Posterior vena cava (tissue), 2 donors: ENCODE results near the gene WEE2. TPM values are rescaled to one million over a fixed set of nuclear protein-coding genes. Genes with fewer than 3 reads are reported as not detected.
A peak's percentile ranks its signal among the peaks of the same experiment; 100 is the strongest.

Experiments used
- DNase-seq: peaks from one replicate; pipeline ENCODE4 v3.0.0-alpha.2; 2020; ENCODE audit warnings: low spot score
- intact Hi-C, 2 donors: fragments of 100-400 bp; cut with DNase I; formaldehyde crosslinking; loops; one replicate each; pipeline versions ENCODE4 v1.14.1 to v1.14.2; 2022 to 2023
- total RNA-seq, 2 donors: library from RNA; stranded (reverse); fragmentation: NEBNext Ultra II Directional; extraction: Animal tissue kit (Norgen Biotek cat#: 25700); gene quantifications; one replicate each; pipeline ENCODE4 v1.2.1, GENCODE V29; 2021
- donor health status: DM: yes; HTN: yes; CAD: no.
- donor health status: DM: yes; HTN: yes; CAD: no.

The WEE2 gene
- total RNA-seq, 2 donors from 2014 or later = not detected

DNA sequence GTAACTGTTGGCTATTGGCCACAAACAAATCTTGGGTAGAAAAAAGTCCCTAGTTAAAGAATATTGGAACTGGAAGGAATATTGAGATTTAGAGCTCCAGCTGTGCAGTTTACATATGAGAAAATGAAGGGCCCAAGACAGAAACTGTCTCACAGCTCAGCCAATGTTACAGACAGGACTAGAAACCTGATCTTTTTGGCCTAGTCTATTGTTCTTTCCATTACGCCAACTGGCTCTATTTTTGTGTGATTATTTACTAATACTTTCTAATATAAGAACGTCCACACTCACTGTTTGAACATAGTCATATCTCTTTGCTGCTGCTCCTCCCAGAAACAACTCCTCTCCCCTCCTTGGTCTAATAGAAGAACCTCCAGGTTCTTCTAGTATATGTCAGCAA lies 1.2 kb downstream of the WEE2 start:
- DNase-seq = no peak
- intact Hi-C loops = no loop called here

DNA sequence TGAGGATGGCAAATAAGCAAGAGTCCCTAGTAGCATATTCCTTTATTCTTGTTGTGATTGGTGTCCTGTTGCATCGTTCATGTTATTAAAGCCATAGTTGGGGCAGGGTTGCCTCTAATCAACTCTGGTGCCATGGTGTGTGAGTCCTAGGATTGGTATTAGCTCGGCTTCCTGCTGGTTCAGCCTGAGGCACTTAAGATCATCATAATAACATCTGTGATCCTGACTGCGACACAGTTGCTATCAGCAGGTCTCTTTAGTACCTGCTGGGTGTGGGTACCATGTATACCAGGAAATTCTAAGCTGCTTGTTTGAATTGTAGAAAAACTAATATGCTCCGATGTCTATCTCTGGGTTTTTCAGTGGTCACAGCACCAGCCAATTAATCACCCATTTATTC lies 1.6 kb downstream of the WEE2 start:
- intact Hi-C loops = no loop called here
- no peak for DNase-seq

DNA sequence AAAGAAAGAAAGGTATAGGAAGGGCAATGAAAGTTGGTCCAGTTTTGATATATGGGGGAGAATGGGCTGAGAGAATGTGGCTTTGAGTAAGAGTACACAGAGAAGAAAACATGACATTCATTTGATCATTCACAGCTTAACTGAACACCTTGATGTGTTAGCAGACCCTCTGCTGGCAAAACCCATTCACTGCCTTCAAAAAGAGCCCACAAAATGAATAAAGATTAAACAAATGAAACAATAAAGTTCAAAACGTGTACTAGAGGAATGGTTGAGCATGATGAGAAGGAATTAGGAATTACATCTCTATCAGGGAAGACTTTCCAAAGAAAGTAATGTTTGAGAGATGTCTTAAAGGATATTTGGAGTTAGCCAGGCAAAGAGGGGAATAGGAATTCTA lies 2.1 kb downstream of the WEE2 start:
- no peak for DNase-seq
- intact Hi-C loops = no loop called here

DNA sequence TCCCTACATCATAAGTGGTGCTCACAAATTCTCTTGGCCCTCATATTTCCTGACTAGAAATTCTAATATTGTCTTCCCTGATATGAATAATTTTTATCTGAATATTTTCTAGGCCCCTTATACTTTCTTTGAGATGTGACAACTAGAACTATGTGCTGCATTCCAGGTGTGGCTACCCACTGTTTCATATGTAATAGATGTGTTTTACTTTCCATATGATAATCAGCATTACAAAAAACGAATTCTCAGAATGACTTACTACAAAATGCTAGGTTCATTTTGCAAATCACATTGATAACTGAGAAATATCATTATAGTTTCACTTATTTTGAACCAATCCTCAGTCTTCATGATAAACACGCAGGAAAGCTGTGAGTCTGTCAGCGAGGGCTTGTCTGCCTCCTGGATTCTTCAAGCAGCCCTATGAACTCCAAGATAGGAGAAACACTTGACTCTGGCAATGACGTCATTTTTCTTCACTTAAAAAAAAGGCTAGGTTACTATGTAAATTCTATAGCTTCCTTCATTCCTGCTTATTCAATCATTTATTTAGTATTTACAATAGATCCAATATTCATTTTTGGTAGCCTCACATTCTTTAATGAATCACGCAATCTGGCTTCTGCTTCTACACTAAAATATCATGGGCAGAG lies 4.6 kb downstream of the WEE2 start:
- intact Hi-C loops = no loop called here
- DNase-seq = no peak

DNA sequence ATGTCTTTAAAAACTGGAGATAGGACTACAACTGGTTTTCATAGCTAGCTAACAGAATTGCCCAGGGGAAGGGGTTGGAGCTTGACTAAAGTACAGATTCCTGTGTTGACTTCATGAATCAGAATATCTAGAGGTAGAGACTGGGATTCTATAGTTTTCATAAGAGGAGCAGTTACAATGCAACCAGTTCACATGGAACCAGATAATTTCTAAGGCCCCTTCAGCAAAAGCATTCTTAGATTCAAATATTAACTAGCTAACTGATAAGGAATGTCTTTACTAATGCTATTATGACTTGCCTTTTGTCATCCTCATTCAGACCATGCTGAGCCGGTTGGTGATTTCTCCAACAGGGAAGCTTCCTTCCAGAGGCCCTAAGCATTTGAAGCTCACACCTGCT lies 5.7 kb downstream of the WEE2 start:
- DNase-seq = no peak
- intact Hi-C loops = no loop called here

DNA sequence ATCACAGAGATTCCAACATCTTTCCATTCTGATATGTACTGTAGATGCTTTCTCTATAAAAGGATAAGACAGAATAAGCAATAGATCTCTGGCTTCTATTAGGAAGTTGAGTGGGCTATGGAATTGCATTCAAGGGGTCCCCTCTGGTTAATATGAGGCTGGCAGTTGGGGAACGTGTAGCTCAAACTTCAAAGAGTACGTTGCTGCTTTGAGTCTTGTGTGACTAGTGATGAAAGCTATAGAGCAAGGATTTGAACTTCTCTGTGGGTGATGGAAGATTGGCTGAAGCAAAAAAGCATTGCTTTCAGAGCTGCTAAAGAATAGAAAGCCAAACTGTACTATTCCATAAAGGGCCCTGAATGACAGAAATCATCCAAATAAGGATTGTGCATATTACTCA lies 6.4 kb downstream of the WEE2 start:
- intact Hi-C loops = no loop called here
- DNase-seq = no peak

DNA sequence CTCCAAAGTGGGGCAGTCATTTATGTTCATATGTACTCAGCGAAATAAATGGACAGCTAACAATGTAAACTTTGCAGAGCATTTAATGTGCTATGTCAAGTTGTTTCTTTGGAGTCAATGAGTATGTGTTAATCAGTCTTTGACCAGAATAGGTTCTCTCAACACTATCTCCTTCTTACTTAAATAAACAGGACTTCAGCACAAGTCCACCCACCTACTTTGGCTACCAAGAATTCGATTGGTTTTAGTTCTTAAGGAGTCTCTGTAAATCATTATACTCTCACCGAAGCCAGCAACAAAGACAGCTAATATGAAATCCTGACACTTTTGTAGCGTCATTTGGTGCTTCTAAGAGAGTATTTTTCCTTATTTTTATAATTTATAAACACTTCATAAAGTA lies 6.9 kb downstream of the WEE2 start:
- intact Hi-C loops = no loop called here
- DNase-seq = no peak

DNA sequence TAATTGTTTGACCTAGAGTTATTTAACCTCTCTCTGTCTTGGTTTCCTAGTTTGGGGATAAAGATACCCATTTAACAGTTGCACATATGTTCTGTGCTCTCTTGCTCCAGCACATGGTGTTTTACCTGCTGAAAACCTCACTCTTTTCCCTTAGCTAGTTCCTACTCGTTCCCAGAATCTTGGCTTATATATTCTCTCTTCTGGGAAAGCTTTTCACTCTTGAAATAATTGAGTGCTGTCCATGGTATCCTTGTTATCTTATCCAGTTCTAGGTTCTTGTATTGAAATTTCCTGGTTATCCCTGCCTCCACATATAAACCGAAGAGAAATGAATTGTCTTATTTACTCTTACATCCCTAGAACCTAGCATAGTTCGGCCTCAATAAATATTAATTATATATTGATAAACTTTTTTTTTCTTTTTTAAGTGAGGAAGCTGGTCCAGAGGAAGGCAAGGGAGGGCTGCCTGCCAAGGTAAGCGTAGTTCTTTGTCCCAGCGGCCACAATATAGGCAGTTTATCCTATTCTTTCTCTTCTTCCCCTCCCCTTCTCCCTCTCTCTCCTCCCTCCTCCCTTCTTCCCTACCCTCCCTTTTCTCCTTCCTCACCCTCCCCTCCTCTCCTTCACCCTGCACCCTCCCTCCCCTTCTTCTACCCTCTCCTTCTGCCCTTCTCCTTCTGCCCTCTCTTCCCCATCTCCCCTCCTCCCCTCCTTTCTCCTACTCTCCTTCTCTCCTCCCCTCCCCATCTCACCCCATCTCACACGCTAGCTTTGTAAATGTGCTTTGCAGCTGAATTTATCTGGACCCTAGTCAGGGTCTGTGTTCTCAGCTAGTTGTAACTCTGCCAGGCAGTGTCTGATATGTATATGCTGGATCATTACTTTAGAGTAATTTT lies 7.9 kb downstream of the WEE2 start:
- intact Hi-C loops = no loop called here
- no peak for DNase-seq

DNA sequence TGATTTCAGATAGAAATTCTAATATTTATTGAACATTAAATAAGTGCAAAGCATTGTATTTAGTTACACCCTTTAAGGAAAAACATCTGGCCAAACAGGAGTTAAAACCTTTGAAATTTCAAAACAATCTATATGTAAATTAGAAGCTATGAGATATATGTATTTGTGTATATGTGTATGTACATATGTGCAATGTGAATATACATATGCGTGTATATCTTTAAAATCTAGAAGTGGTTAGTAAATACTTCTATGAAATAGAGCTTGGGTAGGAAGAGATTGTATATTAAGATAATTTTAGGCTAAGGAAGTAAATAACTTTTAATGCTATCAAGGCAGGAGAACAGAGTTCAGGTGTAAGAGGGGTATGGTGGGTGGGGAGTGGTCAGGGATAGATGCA lies 9.3 kb downstream of the WEE2 start:
- intact Hi-C loops = no loop called here
- no peak for DNase-seq

DNA sequence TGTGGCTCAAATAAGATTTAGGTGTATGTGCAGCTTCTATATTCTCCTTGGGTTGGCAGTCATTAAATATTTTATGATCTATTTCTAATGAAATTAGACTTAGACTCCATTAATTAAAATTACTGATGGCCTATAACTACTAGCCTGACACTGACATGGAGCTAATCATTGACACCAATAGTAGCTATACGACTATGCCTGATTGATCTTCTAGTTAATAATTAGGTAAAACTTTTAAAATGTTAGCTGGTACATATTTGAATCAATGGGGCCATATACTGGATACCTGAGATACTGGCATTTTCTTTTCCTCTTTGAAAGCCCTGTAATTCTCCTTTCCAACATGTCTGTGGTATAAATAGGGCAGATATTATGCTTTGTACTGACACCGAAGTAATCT lies 14.4 kb downstream of the WEE2 start:
- intact Hi-C loops = no loop called here
- DNase-seq = no peak

DNA sequence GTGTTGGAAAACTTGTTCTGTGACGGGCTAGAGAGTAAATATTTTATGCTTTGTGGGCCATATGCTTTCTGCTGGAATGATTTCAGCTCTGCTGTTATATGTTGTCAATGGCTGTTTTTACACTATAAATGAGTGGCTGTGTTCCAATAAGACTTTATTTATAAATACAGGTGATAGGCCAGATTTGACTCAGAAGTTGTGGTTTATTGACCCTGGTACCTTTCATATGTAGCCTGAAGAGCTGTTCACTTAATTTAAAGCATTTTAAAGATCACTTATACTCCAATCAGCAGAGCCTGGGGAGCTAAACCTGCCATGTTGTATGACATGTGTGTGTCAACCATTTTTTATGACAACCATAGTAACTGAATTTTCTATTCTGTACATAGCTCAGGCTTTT lies 20.9 kb downstream of the WEE2 start:
- intact Hi-C loops = no loop called here
- DNase-seq = no peak

DNA sequence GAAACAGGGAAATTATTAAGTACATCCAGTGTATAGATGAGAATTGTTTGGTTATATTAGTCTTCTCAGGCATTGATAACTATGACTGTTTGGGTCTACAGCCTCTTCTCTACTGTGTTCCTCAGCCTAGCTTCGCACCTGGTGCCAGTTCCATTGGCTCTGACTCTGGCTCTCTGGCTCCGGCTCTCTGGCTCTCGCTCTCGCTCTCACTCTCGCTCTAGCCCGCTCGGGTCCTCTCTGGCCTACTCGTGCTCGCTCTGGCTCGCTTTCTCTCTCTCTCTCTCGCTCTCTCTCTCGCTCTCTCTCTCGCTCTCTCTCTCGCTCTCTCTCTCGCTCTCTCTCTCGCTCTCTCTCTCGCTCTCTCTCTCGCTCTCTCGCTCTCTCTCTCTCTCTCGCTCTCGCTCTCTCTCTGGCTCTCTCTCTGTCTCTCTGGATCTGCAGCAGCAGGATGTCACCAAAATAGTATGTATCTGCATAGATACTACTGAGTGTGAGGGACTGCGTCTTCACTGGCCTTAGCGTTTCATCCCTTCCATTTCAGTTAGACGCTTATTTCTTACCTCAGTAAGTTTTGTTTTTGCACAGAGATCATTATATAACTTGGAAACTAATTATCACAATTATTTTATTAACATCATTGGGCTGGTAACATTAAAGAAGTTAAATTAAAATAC lies 23.5 kb downstream of the WEE2 start:
- DNase-seq = no peak
- intact Hi-C loops = no loop called here

DNA sequence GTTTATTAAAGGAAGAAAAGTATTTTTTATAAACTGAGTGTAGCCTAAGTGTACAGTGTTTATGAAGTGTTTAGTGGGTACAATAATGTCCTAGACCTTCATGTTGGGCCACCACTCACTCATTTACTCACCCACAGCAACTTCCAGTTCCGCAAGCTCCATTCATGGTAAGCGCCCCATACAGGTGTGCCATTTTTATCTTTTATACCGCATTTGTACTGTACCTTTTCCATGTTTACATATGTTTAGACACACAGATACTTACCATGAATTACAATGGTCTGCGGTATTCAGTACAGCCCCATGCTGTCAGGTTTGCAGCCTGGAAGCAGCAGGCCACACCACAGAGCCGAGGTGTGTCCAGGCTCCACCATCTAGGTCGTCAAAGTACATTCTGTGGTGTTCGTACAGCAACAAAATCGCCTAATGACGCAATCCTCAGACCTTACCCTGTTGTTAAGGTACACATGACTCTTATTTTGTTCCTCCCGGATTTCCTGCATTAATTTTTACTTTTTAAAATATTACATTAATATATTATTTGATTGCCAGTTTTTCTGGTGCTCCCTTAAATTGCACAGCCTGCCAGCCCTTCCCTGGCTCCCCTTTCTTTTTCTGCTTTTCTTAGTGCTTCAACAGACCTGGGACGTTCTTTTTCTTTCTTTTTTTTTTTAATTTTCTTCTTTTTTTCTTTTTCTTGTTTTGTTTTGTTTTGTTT lies 29.1 kb downstream of the WEE2 start:
- no peak for DNase-seq
- intact Hi-C loops = no loop called here

DNA sequence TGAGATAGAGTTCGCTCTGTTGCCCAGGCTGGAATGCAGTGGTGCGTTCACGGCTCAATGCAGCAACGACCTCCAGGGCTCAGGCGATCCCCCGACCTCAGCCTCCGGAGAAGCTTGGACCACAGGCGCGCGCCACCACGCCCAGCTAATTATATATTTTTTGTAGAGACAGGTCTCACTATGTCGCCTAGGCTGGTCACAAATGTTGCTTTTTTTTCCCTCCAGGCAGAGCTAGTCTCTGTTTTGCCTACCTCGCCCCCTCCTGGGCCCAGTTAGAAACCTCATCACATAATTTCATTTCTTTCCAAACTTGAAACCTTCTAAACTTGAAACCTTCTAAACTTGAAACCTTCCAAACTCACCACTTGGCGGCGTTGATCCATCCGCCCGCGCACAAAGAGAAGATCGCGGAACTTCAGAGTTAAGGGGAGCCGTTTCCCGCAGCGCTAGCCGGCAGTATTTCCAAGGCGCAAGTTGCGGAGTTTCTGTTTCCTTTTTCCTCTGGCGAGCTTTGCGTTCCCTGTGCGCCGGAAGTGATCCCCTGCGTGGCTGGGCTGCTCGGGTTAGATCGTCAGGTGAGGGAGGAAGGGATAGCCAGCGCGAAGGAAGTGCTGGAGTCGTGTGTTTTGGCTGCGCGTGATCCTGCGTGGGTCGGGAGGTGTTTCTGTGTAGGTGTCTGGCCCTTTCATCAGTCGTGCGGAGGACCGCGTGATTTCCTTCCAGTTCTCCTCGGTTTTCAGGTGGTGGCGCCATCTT lies 29.9 kb downstream of the WEE2 start, which contains the start of gene SSBP1:
SSBP1 (plus strand) TSS at position 523 of the 756 bp plus-strand sequence. CDS start 809 bp downstream, outside the sequence.
- DNase-seq = peak; percentile 97
- intact Hi-C loops = no loop called here

DNA sequence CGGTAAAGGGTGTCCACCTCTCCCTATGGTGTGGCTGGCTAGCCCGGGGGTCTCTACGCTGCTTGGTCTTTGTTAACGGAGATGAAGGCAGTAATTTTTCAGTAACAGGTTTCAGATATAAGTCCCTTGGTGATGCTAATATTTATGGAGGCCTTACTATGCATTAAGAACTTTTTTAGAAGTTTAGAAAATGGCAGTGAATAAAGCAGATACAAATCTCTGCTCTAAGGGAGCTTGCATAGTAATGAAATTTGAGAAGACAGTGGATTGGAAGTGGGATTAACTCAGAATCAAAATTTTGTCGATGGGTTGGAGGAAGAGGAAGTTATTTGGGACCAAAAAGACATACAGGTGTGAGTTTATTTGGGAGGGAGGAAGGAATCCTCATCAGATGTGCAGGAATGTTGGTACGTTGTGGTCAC lies 30.4 kb downstream of the WEE2 start:
- intact Hi-C loops = no loop called here
- no peak for DNase-seq

DNA sequence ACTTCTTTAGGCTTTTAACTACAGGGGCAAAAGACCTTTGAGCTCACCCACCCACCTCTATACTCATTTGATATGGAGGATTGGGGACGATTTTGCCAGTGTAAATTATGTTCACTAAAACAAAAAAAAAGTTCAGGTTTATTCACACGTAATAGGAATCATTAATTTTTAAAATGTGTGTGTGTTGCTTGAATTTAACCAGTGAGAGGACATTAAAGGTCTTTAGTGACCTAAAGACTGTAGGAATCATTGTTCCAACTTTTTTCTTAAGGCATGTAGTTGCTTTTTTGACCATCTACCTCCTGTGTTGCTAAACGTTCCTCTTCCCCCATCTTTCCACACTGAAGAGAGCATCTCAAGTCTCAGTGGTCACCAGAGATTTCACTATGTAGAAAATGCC lies 31.1 kb downstream of the WEE2 start:
- intact Hi-C loops = no loop called here
- no peak for DNase-seq

DNA sequence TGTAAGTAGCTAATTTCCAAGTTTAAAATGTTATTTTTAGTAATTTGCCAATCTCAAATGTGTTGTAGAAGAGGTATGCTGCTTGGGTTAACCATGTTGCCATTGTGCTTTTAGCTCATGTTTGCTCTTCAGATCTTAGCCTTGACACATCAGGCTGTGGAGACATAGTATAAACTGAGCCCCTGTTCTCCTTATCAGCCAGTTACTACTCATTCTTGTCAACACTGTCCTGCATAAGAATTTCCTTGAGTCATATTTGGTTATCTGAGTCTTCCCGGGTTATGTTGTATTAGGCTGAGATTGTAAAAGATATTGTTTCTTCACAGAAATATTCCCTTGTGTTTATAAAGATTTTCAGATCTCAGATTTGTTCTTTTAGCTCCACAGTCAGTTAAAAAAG lies 34.1 kb downstream of the WEE2 start:
- no peak for DNase-seq
- intact Hi-C loops = no loop called here

DNA sequence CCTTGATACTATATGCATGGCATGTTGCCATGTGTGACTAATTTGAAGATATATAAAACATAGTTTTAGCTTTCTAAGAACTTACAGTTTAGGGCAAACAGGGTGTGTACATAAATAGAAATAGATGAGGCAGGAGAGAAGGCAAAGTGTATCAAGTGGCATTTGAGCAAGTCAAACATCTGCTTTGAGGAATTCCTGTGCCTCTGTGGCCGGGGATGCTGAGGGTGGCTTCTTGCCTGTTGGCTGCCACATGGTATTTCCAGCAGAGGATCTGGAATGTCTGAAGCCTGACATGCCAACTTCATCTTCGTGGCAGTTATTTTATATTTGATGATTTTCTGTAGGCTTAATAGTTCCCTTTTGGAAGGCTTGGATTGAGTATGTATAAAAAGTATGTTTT lies 36.0 kb downstream of the WEE2 start:
- DNase-seq = no peak

DNA sequence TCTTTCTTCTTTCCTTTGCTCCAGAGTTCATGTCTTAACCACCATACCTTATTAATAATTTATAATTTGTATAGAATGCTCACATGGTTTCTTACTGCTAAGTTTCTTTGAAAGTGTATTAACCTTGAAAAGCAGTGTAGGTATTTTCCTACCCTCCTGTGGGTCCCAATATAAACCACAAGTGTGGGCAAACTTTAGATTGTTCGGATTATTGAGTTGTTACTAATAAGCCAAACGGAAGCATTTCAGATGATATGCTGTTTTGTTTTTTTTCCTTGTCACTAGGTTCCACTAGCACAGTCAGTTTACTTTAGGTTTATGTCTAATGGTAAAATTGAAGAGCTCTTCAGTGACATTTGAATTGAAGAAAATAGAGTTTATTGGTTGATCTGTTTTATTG lies 40.2 kb downstream of the WEE2 start:
- intact Hi-C loops = no loop called here
- no peak for DNase-seq

More for the DNA sequence above, 36.0 kb downstream of the WEE2 start:
- intact Hi-C loops = no loop called here
